GM21360 (cell line): ENCODE data around the gene AP3M1.
A peak's percentile ranks its signal among the peaks of the same experiment; 100 is the strongest.
"Not testable (repeated sequence)": the region's sequence is repeated elsewhere in the genome, so short reads cannot be mapped to it uniquely, and the experiment has no call there.

Source experiments
- ATAC-seq: cut with Tn5 transposase; IDR thresholded peaks from one replicate; pipeline ENCODE4 v1.9.1; 2021; ENCODE audit warnings: mild to moderate bottlenecking, moderate library complexity; ENCODE audit not compliant: unreplicated experiment

Gene AP3M1

DNA sequence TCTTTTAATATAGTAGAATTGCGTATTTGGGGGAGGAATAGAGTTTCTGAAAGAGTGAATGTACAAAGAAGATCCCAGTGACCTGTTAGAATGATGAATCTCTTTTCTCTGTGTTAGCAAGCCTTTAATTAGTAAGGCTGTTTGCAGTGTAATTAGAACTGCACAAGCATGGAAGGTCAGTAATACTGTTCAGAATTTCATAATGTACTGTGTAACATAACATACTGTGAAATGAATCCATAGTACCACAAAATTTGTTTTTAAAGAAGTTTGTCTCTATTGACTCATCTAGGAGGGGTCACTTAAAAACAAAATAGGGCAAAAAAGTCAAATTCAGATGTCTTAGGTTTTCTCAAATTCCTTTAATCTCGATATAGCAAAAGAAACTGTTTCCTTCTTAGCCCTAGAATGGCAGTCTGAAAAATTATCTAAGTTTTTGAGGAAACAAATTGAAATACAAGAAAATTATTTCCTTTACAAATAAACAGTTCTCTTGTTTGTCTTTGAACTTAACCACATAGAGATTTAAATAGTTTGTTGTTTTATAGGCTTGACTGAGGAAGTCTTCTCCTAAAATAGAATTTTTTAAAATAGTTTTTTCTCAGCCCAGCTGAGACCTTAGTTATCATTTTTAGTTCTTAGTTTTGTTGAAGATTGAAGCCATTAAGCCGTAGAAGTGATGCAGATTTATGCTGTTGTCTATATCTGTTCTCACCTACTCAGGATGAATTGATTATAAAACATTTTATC is 12.9 kb upstream of the AP3M1 start:
- no peak for ATAC-seq

DNA sequence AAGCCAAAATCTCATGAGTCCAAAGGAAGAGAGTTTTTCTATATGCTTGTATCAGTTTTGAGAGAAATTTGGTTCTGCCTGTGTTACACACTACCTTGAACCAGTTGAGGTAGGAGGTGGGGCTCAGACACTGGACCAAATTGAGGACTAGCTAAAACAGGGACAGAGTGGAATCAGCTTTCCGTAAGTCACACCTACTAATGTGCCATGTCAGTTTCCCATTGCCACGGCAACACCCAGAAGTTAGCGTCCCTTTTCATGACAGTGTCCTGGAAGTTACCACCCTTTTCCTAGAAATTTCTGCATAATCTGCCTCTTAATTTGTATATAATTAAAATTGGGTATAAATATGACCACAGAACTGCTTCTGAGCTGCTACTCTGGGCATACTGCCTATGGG is 9.4 kb upstream of the AP3M1 start:
- no peak for ATAC-seq

GRCh38 chr10:74156919-74157289 is 6.3 kb upstream of the AP3M1 start:
- ATAC-seq = peak; percentile 51

GRCh38 chr10:74153676-74154075 is 3.0 kb upstream of the AP3M1 start:
- ATAC-seq = no peak

DNA sequence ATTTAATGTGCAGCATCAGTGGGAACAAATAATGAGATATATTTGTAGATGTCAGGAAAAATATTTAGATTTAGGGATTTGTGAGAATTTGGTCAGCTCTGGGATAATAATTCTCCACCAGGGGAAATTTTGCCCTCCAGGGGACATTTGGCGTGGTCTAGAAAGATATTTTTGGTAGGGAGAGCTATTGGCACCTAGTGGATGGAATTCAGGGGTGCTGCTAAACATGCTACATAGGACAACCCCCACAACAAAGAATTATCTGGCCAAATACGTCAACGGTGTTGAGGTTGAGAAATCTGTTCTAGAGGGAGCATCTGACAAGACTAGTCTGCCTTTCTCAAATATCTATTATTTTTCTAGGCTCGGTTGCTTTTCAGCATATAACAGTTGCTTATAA is 2.5 kb upstream of the AP3M1 start:
- ATAC-seq = no peak

DNA sequence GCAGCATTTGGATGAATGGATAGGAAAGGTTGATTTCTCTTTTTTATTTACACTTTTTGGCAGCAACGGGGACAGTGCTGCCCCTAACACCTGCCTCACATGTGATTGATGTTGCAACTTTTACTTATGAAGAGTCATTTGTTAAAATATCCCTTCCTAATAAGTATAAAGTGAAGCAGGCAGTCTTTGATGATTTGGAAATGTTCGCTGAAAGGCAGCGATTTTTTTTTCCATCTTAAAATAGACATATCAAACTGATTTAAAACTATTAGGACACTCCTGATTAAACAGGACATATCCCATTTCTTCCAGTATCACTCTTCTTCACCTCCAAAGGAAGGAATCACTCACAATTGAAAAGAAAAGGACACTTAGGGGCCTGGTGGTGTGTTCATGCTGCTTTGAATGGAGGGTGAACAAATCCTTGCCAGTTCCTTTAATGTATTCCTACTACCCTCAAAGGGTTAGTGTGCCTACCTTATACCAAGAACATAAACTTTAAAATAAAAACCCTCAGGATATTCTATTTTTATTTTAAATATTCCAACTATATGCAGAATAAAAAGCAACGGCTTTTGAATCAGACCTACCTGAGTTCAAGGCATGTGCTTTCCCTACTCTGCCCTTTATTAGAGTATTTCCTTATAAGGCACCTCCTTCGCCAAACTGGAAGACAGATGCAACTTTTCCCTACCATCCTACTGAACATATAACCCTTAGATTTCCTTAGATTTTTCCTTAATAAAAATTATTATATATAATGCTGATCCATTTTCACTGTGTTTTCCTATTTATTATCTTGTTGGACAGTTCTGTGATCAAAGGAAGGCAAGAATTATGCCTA is 1.5 kb upstream of the AP3M1 start:
- ATAC-seq = no peak

DNA sequence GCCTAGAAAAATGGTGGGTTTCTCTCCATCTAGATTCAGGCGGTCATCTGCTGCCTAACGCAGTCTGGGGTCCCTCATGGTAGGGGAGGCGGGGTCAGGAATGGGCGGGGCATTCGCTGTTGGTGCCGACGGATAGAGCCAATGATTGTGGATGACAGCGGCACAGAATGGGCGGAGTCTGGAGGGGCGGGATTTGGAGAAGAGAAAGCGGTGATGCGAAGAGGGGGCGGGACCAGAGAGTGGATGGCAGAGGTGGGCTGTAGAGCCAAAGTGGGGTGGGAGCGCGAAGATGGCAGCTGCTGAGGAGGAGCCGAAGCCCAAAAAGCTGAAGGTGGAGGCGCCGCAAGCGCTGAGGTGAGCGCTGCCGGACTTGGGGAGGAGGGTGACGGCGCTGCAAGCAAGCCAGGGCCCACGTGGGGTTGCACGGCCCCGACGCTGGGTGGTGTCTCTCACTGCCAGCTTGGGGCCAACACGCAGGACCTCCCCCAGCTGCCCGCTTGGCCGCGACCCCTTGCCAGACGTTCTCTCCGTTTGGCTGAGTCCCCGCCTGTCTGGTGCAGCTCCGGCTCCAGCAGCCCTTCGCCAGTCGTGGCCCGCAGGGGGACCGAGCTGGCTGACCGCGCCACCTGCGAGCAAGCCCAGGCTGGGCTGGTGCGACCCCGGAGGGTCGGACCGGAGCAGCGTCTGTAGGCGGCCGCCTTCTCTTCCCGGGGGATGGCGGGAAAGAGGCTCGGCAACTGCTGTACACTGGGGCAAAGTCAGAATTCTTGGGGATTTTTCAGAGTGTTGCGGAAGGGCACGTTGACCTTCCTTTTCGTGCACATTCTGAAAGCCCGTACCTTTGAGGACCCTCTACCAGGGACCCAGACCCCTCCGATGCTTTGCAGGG is 606 bp upstream of the AP3M1 start, which contains the start of gene ADK:
TSS of gene ADK (plus strand) at position 232 of the 889 bp plus-strand sequence. CDS start at position 290, 58 bp downstream.
- ATAC-seq = peak; percentile 84

DNA sequence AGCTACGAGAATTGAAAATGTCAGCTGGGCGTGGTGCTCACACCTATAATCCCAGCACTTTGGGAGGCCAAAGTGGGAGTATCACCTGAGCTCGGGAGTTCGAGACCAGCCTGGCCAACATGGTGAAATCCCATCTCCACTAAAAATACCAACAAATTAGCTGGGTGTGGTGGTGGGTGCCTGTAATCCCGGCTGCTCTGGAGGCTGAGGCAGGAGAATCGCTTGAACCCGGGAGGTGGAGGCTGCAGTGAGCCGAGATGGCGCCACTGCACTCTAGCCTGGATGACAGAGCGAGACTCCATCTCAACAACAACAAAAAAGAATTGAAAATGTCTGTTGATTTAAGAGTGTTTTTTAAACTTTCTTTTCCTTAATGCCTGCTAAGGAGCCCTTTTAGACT is 3.6 kb downstream of the AP3M1 start:
- ATAC-seq = not testable (repeated sequence)

- no peak for ATAC-seq
Observed at GRCh38 chr10:74145133-74145532, 5.5 kb downstream of the AP3M1 start.

- no peak for ATAC-seq
Observed at GRCh38 chr10:74140553-74140952, 10.1 kb downstream of the AP3M1 start.

DNA sequence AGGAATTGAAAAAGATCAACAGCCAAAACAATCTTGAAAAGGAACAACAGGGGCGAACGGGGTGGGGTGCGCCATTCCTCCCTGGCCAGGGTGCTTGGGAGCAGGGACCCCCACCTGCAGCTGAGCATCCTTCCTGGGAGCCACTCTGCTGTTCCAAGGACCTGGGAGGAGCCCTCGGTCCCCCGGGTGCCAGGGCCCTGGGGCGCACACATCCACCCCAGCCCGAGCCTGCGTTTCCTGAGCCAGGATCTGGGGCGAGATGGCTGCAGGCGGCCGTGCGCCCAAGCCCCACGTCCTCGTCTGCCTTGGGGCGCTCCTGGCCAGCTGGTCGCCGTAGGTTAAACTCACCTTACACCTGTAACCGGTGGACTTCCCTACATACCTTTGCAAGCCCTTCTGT is 10.6 kb downstream of the AP3M1 start:
- ATAC-seq = no peak

DNA sequence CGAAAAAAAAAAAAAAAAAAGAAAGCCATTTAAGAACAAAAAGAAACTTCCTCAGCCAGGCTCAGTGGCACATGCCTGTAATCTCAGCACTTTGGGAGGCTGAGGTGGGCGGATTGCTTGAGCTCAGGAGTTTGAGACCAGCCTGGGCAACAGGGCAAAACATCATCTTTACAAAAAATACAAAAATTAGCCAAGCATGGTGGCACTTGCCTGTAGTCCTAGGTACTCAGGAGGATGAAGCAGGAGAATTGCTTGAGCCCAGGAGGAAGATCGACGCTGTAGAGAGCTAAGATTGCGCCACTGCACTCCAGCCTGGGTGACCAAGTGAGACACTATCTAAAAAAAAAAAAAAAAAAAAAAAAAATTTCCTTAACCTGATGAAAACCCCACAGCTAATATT is 12.0 kb downstream of the AP3M1 start:
- ATAC-seq = not testable (repeated sequence)

- no peak for ATAC-seq
Observed at GRCh38 chr10:74137992-74138391, 12.6 kb downstream of the AP3M1 start.

DNA sequence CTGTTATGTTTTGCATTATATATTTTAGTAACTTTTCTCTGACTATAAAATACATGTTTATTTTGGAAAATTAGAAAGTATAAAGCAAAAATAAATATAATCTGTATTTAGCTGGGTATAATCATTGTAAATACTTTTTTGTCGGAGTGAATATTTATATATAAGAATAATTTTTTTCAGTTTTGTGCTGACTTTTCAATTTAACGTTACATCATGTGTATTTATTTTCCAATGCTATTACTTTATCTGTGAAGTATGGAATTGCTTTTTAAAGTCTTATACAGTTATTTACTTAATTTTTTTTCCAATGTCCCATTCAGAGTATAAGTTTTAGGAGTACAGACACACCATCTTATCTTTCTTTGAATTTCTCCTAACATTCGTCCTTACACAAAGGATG is 15.2 kb downstream of the AP3M1 start:
- ATAC-seq = no peak

GRCh38 chr10:74133923-74134820 is 16.5 kb downstream of the AP3M1 start:
- no peak for ATAC-seq

DNA sequence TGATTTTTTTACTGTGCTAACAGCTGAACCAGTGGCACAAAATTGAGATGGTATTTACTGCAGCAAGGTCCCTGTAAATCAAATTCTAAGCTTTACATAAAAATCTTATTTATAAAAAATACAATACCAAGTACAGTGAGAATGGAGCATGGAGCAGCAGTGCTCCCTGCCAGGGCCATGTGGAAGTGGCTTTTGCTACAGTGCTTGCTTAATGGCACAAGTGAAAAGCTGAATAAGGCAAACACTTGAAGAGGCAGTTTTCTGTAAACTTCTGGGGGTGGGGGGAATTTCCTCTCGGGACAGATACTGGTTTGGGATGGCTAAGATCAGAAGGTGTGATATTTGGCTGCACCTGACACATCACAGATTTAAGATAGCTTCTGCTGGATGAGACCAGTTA is 27.5 kb downstream of the AP3M1 start:
- no peak for ATAC-seq

GRCh38 chr10:74122060-74122459 is 28.6 kb downstream of the AP3M1 start:
- no peak for ATAC-seq

DNA sequence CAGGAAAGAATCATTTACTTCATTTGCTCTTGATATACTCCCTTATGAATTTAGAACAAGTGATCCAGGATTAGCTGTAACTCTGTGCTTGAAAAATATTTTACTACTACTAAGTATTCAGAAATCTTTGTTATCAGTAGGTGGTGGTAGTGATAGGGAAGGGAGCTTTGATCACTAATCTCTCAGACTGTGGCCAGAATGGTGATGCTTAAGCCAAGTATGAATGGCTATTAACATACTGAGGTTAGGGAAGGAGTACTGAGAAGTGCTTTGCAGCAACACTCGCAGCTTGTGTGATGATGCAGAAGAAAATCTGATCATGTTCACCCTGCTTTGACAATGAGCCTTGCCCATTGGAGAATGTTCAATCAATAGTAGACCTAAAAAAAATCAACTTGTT is 29.3 kb downstream of the AP3M1 start:
- no peak for ATAC-seq

DNA sequence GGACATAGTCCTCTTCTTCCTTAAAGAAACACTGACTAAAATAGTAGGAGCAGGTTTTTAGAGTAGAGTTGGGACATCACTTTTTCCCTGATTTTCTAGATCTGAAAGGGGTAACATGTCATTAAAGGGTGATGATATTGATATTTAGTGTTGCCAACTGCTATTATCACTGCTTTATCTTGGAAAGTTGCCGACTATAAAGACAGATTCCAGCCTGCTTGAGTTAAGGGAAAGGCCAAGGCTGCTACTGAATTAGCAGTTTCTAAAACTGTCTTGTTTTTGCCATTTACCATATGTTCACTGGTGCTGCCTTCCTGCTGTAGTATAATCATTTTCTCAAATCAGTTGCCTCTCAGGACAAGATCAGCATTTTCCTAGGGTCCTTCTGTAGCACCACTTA is 29.7 kb downstream of the AP3M1 start:
- ATAC-seq = no peak

DNA sequence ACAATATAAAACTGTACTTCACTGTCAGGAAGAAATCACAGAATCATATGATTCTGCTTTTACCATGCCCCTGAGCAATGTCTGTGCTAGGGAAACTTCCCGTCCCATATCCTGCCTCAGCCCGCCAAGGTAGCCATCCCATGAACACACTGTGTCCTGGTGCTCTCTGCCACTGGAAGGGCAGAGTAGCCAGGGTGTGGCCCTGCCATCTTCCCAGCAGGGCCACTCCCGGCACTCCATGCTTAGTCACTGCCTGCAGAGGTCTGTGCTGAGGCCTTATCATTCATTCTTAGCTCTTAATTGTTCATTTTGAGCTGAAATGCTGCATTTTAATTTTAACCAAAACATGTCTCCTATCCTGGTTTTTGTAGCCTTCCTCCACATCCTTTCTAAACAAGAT is 31.8 kb downstream of the AP3M1 start:
- no peak for ATAC-seq
